Ramos (cell line): Measurements from ENCODE around the gene MED23.

Experiments used
- in situ Hi-C: fragments of 300-500 bp; cut with MboI; formaldehyde crosslinking; loops from one replicate; pipeline ENCODE4 v1.14.3; 2022; ENCODE audit warnings: low sequenced_read_pairs; ENCODE audit not compliant: unreplicated experiment

MED23 gene

GRCh38 chr6:131641554-131641953 is 13.5 kb upstream of the MED23 start:
- in situ Hi-C loops, result no loop called here

- in situ Hi-C loops, result no loop called here
These were observed 12.5 kb upstream of the MED23 start for GRCh38 chr6:131640576-131640975.

DNA sequence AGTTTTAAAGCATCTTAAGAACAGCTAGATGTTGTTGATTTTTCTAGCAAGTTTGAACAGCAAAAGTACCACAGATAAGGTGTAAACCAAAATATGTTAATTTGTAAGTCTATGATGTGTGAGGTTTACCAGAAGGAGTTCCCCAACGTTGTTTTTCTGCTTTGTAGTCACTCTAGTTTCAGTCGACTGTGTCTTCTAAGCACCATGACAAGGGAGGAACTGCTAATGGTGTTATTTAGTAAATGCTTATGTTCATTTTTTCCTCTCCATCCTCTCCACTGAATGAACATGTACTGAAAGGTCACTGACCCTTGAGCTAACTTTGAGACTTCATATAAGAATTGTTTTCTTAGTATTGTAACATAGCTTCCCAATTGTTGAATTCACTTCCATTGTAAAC is 12.1 kb upstream of the MED23 start:
- in situ Hi-C loops, result no loop called here

- in situ Hi-C loops, result no loop called here
These were observed 10.0 kb upstream of the MED23 start for GRCh38 chr6:131638013-131638412.

- in situ Hi-C loops, result no loop called here
These were observed 9.1 kb upstream of the MED23 start, which contains the start of gene ENPP3 for GRCh38 chr6:131636880-131637792. Gene ENPP3 (plus strand): TSS chr6:131637302. CDS start chr6:131637385, 83 bp downstream.

- in situ Hi-C loops, result no loop called here
These were observed 7.6 kb upstream of the MED23 start for GRCh38 chr6:131635384-131636340.

- in situ Hi-C loops, result no loop called here
These were observed 3.7 kb upstream of the MED23 start for GRCh38 chr6:131631625-131632289.

DNA sequence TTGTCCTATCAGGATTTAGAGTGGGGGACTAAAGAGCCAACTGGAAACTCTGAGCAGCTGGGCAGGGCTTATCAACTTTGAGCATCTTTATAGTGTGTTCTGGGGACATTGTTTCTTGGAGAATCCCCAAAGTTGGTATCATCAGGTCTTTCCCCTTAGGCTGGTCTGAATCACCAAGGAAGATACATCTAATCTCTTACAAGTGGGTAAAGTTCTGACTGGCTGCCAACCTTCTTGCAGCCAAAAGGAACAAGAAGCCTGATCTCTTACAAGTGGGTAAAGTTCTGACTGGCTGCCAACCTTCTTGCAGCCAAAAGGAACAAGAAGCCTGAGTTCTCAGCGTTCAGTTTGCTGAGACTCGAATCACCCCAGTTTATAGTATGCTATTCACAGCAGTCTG is 1.6 kb upstream of the MED23 start:
- in situ Hi-C loops, result no loop called here

GRCh38 chr6:131628726-131629125 is 684 bp upstream of the MED23 start:
- in situ Hi-C loops, result no loop called here

DNA sequence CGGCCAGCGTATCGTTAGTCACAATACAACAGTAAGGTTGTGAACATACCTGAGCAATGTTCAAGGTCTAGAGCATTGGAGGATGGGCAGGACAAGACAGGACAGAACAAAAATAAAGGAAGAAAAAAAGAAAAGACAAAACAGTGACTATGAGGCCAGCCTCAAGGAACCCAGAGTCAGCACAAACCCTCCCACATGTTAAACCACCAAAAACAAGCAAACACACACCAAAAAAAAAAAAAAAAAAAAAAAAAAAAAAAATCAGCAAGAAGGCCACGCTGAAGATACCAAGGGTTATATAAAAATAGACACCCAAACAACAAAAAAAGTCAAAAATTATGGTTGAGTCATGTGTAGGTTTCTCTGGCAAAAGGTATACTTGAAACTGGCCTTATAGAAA is 12.8 kb downstream of the MED23 start:
- in situ Hi-C loops, result no loop called here

GRCh38 chr6:131613296-131613925 is 14.6 kb downstream of the MED23 start:
- in situ Hi-C loops, result no loop called here

GRCh38 chr6:131602781-131603312 is 25.2 kb downstream of the MED23 start:
- in situ Hi-C loops, result no loop called here

GRCh38 chr6:131600716-131601115 is 27.3 kb downstream of the MED23 start:
- in situ Hi-C loops, result no loop called here

DNA sequence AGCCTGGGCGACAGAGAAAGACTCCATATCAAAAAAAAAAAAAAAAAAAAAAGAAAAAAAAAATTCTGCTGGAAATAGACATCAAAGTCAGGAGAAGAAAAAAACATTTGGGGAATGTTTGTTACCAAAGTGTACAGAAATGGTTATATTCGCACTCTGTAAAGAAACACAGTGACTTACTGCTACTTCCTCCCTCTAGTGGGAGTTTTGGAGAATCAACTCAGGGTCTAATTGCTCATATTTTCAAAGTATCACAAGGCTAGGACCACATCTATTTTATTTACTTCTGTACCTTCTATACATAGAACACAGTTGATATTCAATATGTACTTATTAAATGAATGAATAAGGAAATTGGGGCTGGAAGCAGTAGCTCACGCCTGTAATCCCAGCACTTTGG is 30.6 kb downstream of the MED23 start:
- in situ Hi-C loops, result no loop called here

- in situ Hi-C loops, result no loop called here
These were observed 34.0 kb downstream of the MED23 start for GRCh38 chr6:131594074-131594473.

GRCh38 chr6:131592935-131593334 is 35.1 kb downstream of the MED23 start:
- in situ Hi-C loops, result no loop called here

GRCh38 chr6:131588643-131589042 is 39.4 kb downstream of the MED23 start:
- in situ Hi-C loops, result no loop called here

- in situ Hi-C loops, result no loop called here
These were observed 40.1 kb downstream of the MED23 start for GRCh38 chr6:131587909-131588308.

GRCh38 chr6:131586543-131586942 is 41.5 kb downstream of the MED23 start:
- in situ Hi-C loops, result no loop called here

GRCh38 chr6:131581523-131581922 is 46.5 kb downstream of the MED23 start:
- in situ Hi-C loops, result no loop called here
